ENCODE measurements around the gene UHRF2.

DNA sequence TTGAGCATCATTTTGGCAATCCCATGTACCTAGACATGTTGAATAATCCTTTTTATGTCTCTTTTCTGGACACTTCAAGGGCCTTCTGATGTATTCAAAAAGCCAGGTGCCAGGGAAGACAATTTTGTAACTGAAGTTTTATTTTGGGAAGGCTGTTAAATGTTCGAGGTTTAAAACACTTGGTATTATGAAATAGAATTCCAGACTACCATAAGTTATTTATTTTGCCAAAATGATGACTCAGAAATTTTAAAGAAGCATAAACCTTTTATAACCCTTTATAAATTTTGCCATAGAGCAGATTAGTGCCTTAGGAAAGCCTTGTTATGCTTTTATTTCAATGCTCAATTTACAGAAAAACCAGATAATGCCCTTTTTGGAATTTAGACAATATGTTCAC is 30.3 kb upstream of the UHRF2 start:
- no peak for TF ChIP-seq NFRKB (IDR thresholded peaks at IDR 0.05)
- no peak for TF ChIP-seq FOXM1 (IDR thresholded peaks at IDR 0.05; ENCODE audit: borderline replicate concordance)
- TF ChIP-seq FOXK2 (IDR thresholded peaks at IDR 0.05) = no peak
- no peak for TF ChIP-seq FOXA1 (IDR thresholded peaks at IDR 0.05)
